KMS-11 (cell line): ENCODE measurements around the gene KCNK13.

Source experiments
- H2AFZ ChIP-seq: fragments of 200-600 bp; sonication (generic); 2 replicates; pipeline ENCODE4 v1.6.1; 2016; ENCODE audit warnings: antibody characterized with exemption, mixed run types, low read depth
- H3K27ac ChIP-seq: fragments of 200-600 bp; sonication (generic); 2 replicates; pipeline ENCODE4 v1.6.1; 2016; ENCODE audit warnings: mild to moderate bottlenecking, mixed run types
- H3K27me3 ChIP-seq: fragments of 200-600 bp; sonication (generic); 2 replicates; pipeline ENCODE4 v1.6.1; 2017; ENCODE audit warnings: mild to moderate bottlenecking, low read depth, mixed run types, moderate library complexity; ENCODE audit not compliant: insufficient read depth
- H3K36me3 ChIP-seq: fragments of 200-600 bp; sonication (generic); 2 replicates; pipeline ENCODE4 v1.6.1; 2017; ENCODE audit warnings: mild to moderate bottlenecking, mixed run types; ENCODE audit not compliant: insufficient read depth
- H3K4me1 ChIP-seq: fragments of 200-600 bp; sonication (generic); 2 replicates; pipeline ENCODE4 v1.6.1; 2016; ENCODE audit warnings: mild to moderate bottlenecking, low read depth, mixed run types; ENCODE audit not compliant: poor library complexity, severe bottlenecking
- H3K4me2 ChIP-seq: fragments of 200-600 bp; sonication (generic); 2 replicates; pipeline ENCODE4 v1.7.0; 2016; ENCODE audit warnings: mild to moderate bottlenecking, mixed run types
- H3K4me3 ChIP-seq: fragments of 200-600 bp; sonication (generic); IDR thresholded peaks from 2 replicates; pipeline ENCODE4 v1.6.1; 2017; ENCODE audit warnings: low read depth, low read length, mixed read lengths; ENCODE audit not compliant: insufficient read depth
- H3K79me2 ChIP-seq: fragments of 200-600 bp; sonication (generic); 2 replicates; pipeline ENCODE4 v1.6.1; 2016; ENCODE audit warnings: low read depth, mixed run types; ENCODE audit not compliant: insufficient read depth
- H3K9ac ChIP-seq: fragments of 200-600 bp; sonication (generic); 2 replicates; pipeline ENCODE4 v1.6.1; 2016; ENCODE audit warnings: mild to moderate bottlenecking, mixed run types
- H4K20me1 ChIP-seq: fragments of 200-600 bp; sonication (generic); 2 replicates; pipeline ENCODE4 v1.6.1; 2016; ENCODE audit warnings: mild to moderate bottlenecking, mixed run types; ENCODE audit not compliant: insufficient read depth
- CTCF ChIP-seq: fragments of 200-600 bp; sonication (generic); conservative IDR thresholded peaks from 2 replicates; pipeline ENCODE4 v1.6.1; 2017; ENCODE audit warnings: low read depth, mild to moderate bottlenecking, antibody characterized with exemption, low read length, moderate library complexity, mixed read lengths

Gene KCNK13

DNA sequence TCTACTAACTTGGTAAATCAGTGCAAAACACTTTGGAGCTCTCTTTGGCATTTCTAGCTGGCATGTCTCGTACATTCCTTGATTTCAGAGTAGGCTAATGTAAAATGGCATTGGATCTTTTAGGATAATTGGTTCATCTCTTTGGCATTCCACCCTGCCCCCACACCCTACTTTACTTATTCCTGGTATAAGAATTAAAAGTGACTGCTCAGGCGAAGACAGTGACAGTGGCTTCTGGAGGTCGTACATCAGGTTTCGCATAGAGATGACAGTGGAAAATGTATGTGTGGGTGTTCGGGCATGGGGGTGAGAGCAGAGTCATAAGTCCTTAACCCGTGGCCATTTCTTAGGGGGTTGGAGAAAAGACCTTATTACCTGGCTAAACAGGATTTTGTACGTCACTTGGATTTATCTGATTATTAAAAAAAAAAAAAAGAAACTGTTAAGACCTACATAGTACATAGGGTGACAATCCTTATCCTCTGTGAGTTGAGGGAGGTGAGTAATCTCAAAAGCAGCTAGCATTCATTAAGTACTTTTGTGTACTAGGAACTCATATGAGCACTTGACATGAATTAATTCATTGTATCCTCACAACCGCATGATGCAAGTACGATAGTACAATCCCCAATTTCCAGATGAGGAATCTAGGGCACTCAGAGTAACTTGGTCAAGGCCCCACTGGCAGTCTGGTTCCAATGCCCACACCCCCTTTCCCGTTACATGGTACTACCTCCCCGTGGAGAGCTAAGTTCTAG, 22.4 kb upstream of the KCNK13 start:
- no peaks in the 10 kb centered on the region for H3K79me2 ChIP-seq
- H3K9ac ChIP-seq: no peak overlapping the region
- no peak overlapping the region for H3K27ac ChIP-seq
- H3K36me3 ChIP-seq: no peaks in the 10 kb centered on the region
- no peak overlapping the region for H3K4me2 ChIP-seq
- H2AFZ ChIP-seq: no peak overlapping the region
- H4K20me1 ChIP-seq: no peaks in the 10 kb centered on the region
- H3K4me1 ChIP-seq: peaks cover 44% of the 10 kb centered on the region
- H3K4me3 ChIP-seq: no peak overlapping the region
- H3K27me3 ChIP-seq: no peaks in the 10 kb centered on the region
- TF ChIP-seq CTCF: no peak

GRCh38 chr14:90040411-90040810, 21.4 kb upstream of the KCNK13 start:
- Histone ChIP-seq H3K4me1 (peaks cover 34% of the 10 kb centered on the region), H3K27ac (no peak overlapping the region), H3K79me2 (no peaks in the 10 kb centered on the region), H3K4me2 (no peak overlapping the region), H3K27me3 (no peaks in the 10 kb centered on the region), H2AFZ (no peak overlapping the region), H3K4me3 (no peak overlapping the region), H4K20me1 (no peaks in the 10 kb centered on the region), H3K36me3 (no peaks in the 10 kb centered on the region), H3K9ac (no peak overlapping the region)
- no peak for TF ChIP-seq CTCF

DNA sequence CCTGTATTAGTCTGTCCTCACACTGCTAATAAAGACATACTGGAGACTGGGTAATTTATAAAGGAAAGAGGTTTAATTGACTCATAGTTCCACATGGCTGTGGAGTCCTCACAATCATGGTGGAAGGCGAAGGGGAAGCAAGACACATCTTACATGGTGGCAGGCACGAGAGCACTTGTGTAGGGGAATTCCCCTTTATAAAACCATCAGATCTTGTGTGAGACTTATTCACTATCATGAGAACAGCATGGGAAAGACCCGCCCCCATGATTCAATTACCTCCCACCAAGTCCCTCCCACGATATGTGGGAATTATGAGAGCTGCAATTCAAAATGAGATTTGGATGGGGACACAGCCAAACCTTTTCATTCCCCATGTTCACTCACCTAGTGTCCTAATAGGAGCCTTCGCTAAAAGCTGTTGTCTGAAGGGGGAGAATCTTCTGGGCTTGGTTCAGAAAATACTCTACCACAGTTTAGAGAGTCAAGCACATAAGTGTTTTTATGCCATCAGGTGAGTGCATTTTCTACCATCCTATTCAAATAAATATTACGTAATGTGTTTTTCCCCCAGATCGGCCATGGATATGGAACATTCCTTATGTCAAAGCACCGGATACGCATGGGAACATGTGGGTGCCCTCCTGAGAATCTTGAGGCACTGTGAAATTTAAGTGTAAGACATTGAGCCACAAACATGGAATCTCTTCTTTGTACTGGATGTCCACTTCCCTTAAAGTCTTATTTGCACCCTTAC, 19.1 kb upstream of the KCNK13 start:
- Histone ChIP-seq H3K79me2 (no peaks in the 10 kb centered on the region), H3K4me2 (no peak overlapping the region), H2AFZ (no peak overlapping the region), H3K27me3 (no peaks in the 10 kb centered on the region), H4K20me1 (no peaks in the 10 kb centered on the region), H3K9ac (no peak overlapping the region), H3K27ac (no peak overlapping the region), H3K4me3 (no peak overlapping the region), H3K36me3 (no peaks in the 10 kb centered on the region), H3K4me1 (peaks cover 11% of the 10 kb centered on the region)
- no peak for TF ChIP-seq CTCF

DNA sequence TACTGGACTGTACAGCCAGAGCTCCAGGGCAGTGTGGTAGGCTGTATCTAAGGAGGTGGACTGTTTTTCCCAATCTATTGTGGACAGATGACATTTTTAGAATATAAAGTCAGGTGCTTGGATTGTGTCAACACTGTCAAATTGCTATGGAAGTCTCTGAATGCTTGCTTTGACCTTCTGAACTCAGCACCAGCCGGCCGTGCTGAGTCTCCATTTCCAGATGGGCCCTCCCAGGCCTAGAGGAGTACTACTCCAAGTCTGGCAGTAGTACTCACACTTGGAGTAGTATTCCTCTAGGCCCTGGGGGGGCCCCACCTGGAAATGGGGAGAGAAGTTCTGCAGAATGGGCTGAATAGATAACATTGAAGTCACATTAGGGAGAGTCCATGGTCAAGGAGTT, 16.2 kb upstream of the KCNK13 start:
- no peak overlapping the region for H2AFZ ChIP-seq
- H3K36me3 ChIP-seq: no peaks in the 10 kb centered on the region
- no peaks in the 10 kb centered on the region for H3K79me2 ChIP-seq
- H3K27ac ChIP-seq: no peak overlapping the region
- H3K27me3 ChIP-seq: no peaks in the 10 kb centered on the region
- no peaks in the 10 kb centered on the region for H3K4me1 ChIP-seq
- H4K20me1 ChIP-seq: no peaks in the 10 kb centered on the region
- H3K4me2 ChIP-seq: no peak overlapping the region
- no peak overlapping the region for H3K4me3 ChIP-seq
- TF ChIP-seq CTCF: no peak
- H3K9ac ChIP-seq: no peak overlapping the region
